ENCODE measurements around the gene DLEC1.

DNA sequence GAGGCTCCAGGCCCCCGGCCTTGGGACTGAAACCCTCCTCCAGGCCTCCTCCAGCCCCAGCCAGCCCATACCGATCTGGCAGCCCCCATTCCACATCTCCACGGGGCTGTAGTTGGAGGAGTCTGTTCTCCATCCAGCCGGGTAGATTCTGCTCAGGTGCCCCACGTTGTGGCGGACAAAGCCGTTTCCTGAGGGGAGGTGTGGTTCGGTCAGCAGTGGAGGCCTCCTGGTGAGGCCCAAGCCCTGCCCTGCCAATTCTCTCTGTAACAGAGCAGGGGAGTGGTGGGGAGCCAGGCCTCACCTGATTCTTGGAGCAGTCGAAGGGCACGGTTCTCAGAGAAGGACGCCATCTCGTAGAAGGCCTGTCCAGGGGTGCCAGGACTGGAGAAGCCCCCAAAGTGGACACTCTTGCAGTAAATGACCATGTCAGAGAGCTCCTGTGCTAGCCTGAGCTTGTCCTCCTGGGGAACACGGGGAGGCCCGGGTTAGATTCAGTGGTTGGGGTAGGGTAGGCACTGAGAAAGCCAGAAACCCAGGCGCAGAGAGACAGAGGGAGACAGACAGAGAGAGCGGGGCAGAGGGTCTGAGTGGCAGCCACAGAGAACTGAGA is 29.9 kb upstream of the DLEC1 start:
- TF ChIP-seq POLR2A (IDR thresholded peaks at IDR 0.05; ENCODE audit: low read depth, low read length) (no peak), POLR2AphosphoS5 (IDR thresholded peaks at IDR 0.05; ENCODE audit: low read depth, low read length) (no peak)
